Upper lobe of left lung (tissue), 4 donors: ENCODE results near the gene SNTA1.

Source experiments
- EP300 ChIP-seq, 4 donors: sonication (generic); formaldehyde crosslinking; IDR thresholded peaks; one replicate each; pipeline ENCODE4 v1.5.1; 2017; ENCODE audit warnings: antibody characterized with exemption in 4 of 4, control low read depth in 2 of 4
- POLR2A ChIP-seq, 4 donors: fragments of 450-650 bp; IDR thresholded peaks; one replicate each; pipeline ENCODE4 v1.5.1; 2016 to 2017; ENCODE audit warnings: antibody characterized with exemption in 4 of 4, mild to moderate bottlenecking in 2 of 4
- POLR2AphosphoS5 ChIP-seq, 2 donors: sonication (generic); formaldehyde crosslinking; IDR thresholded peaks; one replicate each; pipeline ENCODE4 v1.5.1; 2017; ENCODE audit warnings: antibody characterized with exemption in 2 of 2
- TF ChIP-seq, protein P1 (sequence below), 6 experiments: fragments of 450-650 bp in 4 of 6; fragments of 200-600 bp in 2 of 6; sonication (generic) in 2 of 6; IDR thresholded peaks; one replicate each; pipeline ENCODE4 v1.5.1; 2016 to 2019; ENCODE audit warnings: antibody characterized with exemption in 6 of 6

DNA sequence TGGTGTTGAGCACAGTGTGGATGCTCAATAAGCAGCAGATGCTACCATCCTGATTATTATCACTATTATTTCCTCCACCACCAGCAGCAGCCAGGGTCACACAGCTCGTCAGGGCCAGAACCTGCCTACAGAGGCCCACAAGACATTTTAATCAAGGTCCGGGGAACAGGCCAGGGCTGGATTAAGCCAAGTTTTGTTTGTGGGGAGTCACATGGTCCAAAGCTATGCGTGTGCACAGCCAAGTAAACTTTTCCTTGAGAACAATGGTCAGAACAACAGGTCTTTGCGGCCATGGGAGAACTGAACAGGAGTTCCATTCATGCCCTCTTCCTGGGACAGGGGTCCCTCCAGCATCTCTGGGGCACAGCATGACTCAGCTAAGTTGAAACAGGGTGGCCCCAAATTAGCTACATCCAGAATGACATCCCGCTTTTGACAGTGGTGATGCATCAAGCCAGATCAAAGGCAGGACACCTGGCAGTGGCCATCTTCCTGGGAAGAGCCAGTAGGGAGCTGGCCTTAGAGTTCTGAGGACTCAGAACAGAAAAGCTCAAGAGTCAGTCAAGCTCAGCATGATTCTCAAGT is 11.7 kb downstream of the SNTA1 start:
- TF ChIP-seq, protein P1, sequence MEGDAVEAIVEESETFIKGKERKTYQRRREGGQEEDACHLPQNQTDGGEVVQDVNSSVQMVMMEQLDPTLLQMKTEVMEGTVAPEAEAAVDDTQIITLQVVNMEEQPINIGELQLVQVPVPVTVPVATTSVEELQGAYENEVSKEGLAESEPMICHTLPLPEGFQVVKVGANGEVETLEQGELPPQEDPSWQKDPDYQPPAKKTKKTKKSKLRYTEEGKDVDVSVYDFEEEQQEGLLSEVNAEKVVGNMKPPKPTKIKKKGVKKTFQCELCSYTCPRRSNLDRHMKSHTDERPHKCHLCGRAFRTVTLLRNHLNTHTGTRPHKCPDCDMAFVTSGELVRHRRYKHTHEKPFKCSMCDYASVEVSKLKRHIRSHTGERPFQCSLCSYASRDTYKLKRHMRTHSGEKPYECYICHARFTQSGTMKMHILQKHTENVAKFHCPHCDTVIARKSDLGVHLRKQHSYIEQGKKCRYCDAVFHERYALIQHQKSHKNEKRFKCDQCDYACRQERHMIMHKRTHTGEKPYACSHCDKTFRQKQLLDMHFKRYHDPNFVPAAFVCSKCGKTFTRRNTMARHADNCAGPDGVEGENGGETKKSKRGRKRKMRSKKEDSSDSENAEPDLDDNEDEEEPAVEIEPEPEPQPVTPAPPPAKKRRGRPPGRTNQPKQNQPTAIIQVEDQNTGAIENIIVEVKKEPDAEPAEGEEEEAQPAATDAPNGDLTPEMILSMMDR (IDR thresholded peaks at IDR 0.05) = no peak
- TF ChIP-seq POLR2AphosphoS5 (IDR thresholded peaks at IDR 0.05) = no peak
- no peak for TF ChIP-seq POLR2A (IDR thresholded peaks at IDR 0.05)
- TF ChIP-seq EP300 (IDR thresholded peaks at IDR 0.05) = no peak
